Suprapubic skin (tissue), 3 donors: ENCODE results near the gene TBL2.

Experiments
- CTCF ChIP-seq, 2 donors: fragments of 200-600 bp in 1 of 2; fragments of 450-650 bp in 1 of 2; sonication (generic) in 1 of 2; IDR thresholded peaks; one replicate each; pipeline ENCODE4 v1.5.1; 2016 to 2019; ENCODE audit warnings: antibody characterized with exemption in 2 of 2, mild to moderate bottlenecking in 1 of 2, moderate library complexity in 1 of 2
- EP300 ChIP-seq: sonication (generic); formaldehyde crosslinking; IDR thresholded peaks from one replicate; pipeline ENCODE4 v1.6.1; 2017; ENCODE audit warnings: antibody characterized with exemption

GRCh38 chr7:73599151-73599882 lies 20.9 kb upstream of the TBL2 start:
- TF ChIP-seq CTCF (IDR thresholded peaks at IDR 0.05): no peak
- TF ChIP-seq EP300: no peak
